Mammary epithelial cell (primary cell): ENCODE results near the gene DIRAS2.

Source experiments
- CTCF ChIP-seq, 2 donors: IDR thresholded peaks in 1 of 2; conservative IDR thresholded peaks in 1 of 2; 2 replicates each; pipeline ENCODE4 v1.5.1; 2011 to 2012; ENCODE audit warnings: inconsistent platforms in 2 of 2, low read length in 2 of 2, mild to moderate bottlenecking in 2 of 2, control low read depth in 1 of 2, low read depth in 1 of 2; ENCODE audit not compliant: insufficient read depth in 1 of 2; ENCODE audit errors: extremely low read depth in 1 of 2
- EZH2 ChIP-seq: IDR thresholded peaks from 2 replicates; pipeline ENCODE4 v1.6.1; 2012; ENCODE audit warnings: low read length, inconsistent platforms, borderline replicate concordance

- no peak for TF ChIP-seq CTCF (conservative IDR thresholded peaks at IDR 0.05 in 1 of 2, IDR thresholded peaks at IDR 0.05 in 1 of 2; ENCODE audit: extremely low read depth in 1 of 2, insufficient read depth in 1 of 2, low read depth in 1 of 2, low read length in 2 of 2)
- TF ChIP-seq EZH2 = no peak
Observed at GRCh38 chr9:90647843-90648242, 5.2 kb upstream of the DIRAS2 start.
